Measurements from ENCODE around the gene C13orf42. TPM values are rescaled to one million over a fixed set of nuclear protein-coding genes. Genes with fewer than 3 reads are reported as not detected.

The C13orf42 gene
- total and polyA plus RNA-seq, 2 experiments from 2014 or later, result 9.4 to 96.5 TPM

DNA sequence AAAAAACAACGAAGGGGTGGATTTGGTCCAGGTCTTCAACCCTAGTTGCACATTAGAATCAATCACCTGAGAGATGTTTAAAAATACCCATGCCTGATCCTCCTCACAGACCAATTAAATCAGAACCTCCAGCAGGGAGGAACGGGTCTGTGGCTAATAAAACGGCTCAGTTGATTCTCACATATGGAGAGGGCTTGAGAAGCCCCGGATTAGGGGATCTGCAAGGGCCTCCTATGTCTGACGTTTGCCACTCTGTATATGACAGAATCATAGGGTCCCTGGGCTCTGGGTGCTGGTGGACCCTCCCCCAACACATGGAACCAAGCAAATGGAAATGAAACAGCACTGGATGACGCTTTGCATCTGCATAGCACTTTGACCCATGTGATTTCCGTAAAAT is 36.7 kb upstream of the C13orf42 start:
- TF ChIP-seq ZNF331 (CRISPR knock-in tag; IDR thresholded peaks at IDR 0.05; ENCODE audit: low read depth) (no peak), EZH2phosphoT487 (IDR thresholded peaks at IDR 0.05; ENCODE audit: unreplicated experiment) (no peak), STAT1 (IDR thresholded peaks at IDR 0.05; ENCODE audit: unreplicated experiment) (no peak), CREB1 (CRISPR knock-in tag; IDR thresholded peaks at IDR 0.05; ENCODE audit: low read depth) (no peak), NANOG (IDR thresholded peaks at IDR 0.05; ENCODE audit: borderline replicate concordance) (no peak), POLR2AphosphoS5 (IDR thresholded peaks at IDR 0.05; ENCODE audit: low read depth) (no peak), ZNF114 (CRISPR knock-in tag; IDR thresholded peaks at IDR 0.05) (no peak)
- TF ChIP-seq, protein P1, sequence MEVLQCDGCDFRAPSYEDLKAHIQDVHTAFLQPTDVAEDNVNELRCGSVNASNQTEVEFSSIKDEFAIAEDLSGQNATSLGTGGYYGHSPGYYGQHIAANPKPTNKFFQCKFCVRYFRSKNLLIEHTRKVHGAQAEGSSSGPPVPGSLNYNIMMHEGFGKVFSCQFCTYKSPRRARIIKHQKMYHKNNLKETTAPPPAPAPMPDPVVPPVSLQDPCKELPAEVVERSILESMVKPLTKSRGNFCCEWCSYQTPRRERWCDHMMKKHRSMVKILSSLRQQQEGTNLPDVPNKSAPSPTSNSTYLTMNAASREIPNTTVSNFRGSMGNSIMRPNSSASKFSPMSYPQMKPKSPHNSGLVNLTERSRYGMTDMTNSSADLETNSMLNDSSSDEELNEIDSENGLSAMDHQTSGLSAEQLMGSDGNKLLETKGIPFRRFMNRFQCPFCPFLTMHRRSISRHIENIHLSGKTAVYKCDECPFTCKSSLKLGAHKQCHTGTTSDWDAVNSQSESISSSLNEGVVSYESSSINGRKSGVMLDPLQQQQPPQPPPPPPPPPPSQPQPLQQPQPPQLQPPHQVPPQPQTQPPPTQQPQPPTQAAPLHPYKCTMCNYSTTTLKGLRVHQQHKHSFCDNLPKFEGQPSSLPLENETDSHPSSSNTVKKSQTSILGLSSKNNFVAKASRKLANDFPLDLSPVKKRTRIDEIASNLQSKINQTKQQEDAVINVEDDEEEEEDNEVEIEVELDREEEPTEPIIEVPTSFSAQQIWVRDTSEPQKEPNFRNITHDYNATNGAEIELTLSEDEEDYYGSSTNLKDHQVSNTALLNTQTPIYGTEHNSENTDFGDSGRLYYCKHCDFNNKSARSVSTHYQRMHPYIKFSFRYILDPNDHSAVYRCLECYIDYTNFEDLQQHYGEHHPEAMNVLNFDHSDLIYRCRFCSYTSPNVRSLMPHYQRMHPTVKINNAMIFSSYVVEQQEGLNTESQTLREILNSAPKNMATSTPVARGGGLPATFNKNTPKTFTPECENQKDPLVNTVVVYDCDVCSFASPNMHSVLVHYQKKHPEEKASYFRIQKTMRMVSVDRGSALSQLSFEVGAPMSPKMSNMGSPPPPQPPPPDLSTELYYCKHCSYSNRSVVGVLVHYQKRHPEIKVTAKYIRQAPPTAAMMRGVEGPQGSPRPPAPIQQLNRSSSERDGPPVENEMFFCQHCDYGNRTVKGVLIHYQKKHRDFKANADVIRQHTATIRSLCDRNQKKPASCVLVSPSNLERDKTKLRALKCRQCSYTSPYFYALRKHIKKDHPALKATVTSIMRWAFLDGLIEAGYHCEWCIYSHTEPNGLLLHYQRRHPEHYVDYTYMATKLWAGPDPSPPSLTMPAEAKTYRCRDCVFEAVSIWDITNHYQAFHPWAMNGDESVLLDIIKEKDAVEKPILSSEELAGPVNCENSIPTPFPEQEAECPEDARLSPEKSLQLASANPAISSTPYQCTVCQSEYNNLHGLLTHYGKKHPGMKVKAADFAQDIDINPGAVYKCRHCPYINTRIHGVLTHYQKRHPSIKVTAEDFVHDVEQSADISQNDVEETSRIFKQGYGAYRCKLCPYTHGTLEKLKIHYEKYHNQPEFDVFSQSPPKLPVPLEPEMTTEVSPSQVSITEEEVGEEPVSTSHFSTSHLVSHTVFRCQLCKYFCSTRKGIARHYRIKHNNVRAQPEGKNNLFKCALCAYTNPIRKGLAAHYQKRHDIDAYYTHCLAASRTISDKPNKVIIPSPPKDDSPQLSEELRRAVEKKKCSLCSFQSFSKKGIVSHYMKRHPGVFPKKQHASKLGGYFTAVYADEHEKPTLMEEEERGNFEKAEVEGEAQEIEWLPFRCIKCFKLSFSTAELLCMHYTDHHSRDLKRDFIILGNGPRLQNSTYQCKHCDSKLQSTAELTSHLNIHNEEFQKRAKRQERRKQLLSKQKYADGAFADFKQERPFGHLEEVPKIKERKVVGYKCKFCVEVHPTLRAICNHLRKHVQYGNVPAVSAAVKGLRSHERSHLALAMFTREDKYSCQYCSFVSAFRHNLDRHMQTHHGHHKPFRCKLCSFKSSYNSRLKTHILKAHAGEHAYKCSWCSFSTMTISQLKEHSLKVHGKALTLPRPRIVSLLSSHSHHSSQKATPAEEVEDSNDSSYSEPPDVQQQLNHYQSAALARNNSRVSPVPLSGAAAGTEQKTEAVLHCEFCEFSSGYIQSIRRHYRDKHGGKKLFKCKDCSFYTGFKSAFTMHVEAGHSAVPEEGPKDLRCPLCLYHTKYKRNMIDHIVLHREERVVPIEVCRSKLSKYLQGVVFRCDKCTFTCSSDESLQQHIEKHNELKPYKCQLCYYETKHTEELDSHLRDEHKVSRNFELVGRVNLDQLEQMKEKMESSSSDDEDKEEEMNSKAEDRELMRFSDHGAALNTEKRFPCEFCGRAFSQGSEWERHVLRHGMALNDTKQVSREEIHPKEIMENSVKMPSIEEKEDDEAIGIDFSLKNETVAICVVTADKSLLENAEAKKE (CRISPR knock-in tag; IDR thresholded peaks at IDR 0.05), result no peak
- TF ChIP-seq, protein P2, sequence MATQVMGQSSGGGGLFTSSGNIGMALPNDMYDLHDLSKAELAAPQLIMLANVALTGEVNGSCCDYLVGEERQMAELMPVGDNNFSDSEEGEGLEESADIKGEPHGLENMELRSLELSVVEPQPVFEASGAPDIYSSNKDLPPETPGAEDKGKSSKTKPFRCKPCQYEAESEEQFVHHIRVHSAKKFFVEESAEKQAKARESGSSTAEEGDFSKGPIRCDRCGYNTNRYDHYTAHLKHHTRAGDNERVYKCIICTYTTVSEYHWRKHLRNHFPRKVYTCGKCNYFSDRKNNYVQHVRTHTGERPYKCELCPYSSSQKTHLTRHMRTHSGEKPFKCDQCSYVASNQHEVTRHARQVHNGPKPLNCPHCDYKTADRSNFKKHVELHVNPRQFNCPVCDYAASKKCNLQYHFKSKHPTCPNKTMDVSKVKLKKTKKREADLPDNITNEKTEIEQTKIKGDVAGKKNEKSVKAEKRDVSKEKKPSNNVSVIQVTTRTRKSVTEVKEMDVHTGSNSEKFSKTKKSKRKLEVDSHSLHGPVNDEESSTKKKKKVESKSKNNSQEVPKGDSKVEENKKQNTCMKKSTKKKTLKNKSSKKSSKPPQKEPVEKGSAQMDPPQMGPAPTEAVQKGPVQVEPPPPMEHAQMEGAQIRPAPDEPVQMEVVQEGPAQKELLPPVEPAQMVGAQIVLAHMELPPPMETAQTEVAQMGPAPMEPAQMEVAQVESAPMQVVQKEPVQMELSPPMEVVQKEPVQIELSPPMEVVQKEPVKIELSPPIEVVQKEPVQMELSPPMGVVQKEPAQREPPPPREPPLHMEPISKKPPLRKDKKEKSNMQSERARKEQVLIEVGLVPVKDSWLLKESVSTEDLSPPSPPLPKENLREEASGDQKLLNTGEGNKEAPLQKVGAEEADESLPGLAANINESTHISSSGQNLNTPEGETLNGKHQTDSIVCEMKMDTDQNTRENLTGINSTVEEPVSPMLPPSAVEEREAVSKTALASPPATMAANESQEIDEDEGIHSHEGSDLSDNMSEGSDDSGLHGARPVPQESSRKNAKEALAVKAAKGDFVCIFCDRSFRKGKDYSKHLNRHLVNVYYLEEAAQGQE (IDR thresholded peaks at IDR 0.05; ENCODE audit: unreplicated experiment), result no peak
- TF ChIP-seq, protein P3, sequence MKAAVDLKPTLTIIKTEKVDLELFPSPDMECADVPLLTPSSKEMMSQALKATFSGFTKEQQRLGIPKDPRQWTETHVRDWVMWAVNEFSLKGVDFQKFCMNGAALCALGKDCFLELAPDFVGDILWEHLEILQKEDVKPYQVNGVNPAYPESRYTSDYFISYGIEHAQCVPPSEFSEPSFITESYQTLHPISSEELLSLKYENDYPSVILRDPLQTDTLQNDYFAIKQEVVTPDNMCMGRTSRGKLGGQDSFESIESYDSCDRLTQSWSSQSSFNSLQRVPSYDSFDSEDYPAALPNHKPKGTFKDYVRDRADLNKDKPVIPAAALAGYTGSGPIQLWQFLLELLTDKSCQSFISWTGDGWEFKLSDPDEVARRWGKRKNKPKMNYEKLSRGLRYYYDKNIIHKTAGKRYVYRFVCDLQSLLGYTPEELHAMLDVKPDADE (IDR thresholded peaks at IDR 0.05), result no peak
- TF ChIP-seq, protein P4, sequence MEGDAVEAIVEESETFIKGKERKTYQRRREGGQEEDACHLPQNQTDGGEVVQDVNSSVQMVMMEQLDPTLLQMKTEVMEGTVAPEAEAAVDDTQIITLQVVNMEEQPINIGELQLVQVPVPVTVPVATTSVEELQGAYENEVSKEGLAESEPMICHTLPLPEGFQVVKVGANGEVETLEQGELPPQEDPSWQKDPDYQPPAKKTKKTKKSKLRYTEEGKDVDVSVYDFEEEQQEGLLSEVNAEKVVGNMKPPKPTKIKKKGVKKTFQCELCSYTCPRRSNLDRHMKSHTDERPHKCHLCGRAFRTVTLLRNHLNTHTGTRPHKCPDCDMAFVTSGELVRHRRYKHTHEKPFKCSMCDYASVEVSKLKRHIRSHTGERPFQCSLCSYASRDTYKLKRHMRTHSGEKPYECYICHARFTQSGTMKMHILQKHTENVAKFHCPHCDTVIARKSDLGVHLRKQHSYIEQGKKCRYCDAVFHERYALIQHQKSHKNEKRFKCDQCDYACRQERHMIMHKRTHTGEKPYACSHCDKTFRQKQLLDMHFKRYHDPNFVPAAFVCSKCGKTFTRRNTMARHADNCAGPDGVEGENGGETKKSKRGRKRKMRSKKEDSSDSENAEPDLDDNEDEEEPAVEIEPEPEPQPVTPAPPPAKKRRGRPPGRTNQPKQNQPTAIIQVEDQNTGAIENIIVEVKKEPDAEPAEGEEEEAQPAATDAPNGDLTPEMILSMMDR (conservative IDR thresholded peaks at IDR 0.05; ENCODE audit: low read depth in 2 of 2), result no peak
- Histone ChIP-seq H3F3A (replicated peaks; ENCODE audit: low read depth) (no peaks in the 10 kb centered on the region; the same call in 1 of the 2 replicates), H2AFZ (no peak overlapping the region), H3K4me3 (peak overlapping the region; percentile 21; the same call in 1 of the 2 replicates), H3K27me3 (ENCODE audit: insufficient read depth) (no peaks in the 10 kb centered on the region), H3K79me2 (replicated peaks; ENCODE audit: insufficient read depth) (no peaks in the 10 kb centered on the region), H3K9me2 (ENCODE audit: insufficient read depth) (no peaks in the 10 kb centered on the region), H3K36me3 (ENCODE audit: insufficient read depth) (peaks cover 13% of the 10 kb centered on the region), H3K4me2 (peak overlapping the region; percentile 20), H4K20me1 (replicated peaks; ENCODE audit: insufficient read depth) (no peaks in the 10 kb centered on the region), H3K4me1 (ENCODE audit: insufficient read depth) (peaks cover 48% of the 10 kb centered on the region), H3K27ac (ENCODE audit: low read depth) (peak overlapping the region; percentile 84)
- peak; percentile 3; the same call in 2 of the 3 replicates for ATAC-seq
- DNase-seq (ENCODE audit: low spot score), result no peak
- Mint-ChIP-seq H3K27ac (peak overlapping the region; percentile 86), H3K9me3 (peaks cover 40% of the 10 kb centered on the region), H3K4me1 (peaks cover 54% of the 10 kb centered on the region), H3K36me3 (ENCODE audit: low read depth) (peaks cover 65% of the 10 kb centered on the region), H3K27me3 (ENCODE audit: insufficient read depth, low read depth, poor library complexity) (no peaks in the 10 kb centered on the region), H3K4me3 (peak overlapping the region; percentile 11; the same call in 1 of the 3 replicates)

All from GM23338 (cell line).